ENCODE data around the gene CBR4.
"Not testable (repeated sequence)": the region's sequence is repeated elsewhere in the genome, so short reads cannot be mapped to it uniquely, and the experiment has no call there.

CBR4 gene

GRCh38 chr4:168992952-168993482 lies 17.0 kb downstream of the CBR4 start:
- DNase-seq: not testable (repeated sequence)

GRCh38 chr4:168981942-168982341 lies 28.1 kb downstream of the CBR4 start:
- DNase-seq: no peak

GRCh38 chr4:168981460-168981859 lies 28.6 kb downstream of the CBR4 start:
- DNase-seq: no peak

- DNase-seq: no peak
Observed at GRCh38 chr4:168979338-168979737, 30.7 kb downstream of the CBR4 start.

- DNase-seq: no peak
Observed at GRCh38 chr4:168978001-168978700, 31.9 kb downstream of the CBR4 start.

GRCh38 chr4:168972596-168972995 lies 37.5 kb downstream of the CBR4 start:
- no peak for DNase-seq

- DNase-seq: no peak
Observed at GRCh38 chr4:168960716-168961115, 49.3 kb downstream of the CBR4 start.

- DNase-seq: no peak
Observed at GRCh38 chr4:168955674-168956073, 54.4 kb downstream of the CBR4 start.

- DNase-seq: not testable (repeated sequence)
Observed at GRCh38 chr4:168952821-168953246, 57.2 kb downstream of the CBR4 start.

- DNase-seq: no peak
Observed at GRCh38 chr4:168945291-168945690, 64.8 kb downstream of the CBR4 start.

- peak; percentile 10 for DNase-seq
Observed at GRCh38 chr4:168942985-168943384, 67.1 kb downstream of the CBR4 start.
